HG03175 (cell line): ENCODE data around the gene DGCR2.
"Not testable (repeated sequence)": the region's sequence is repeated elsewhere in the genome, so short reads cannot be mapped to it uniquely, and the experiment has no call there.

Experiments used
- ATAC-seq: cut with Tn5 transposase; IDR thresholded peaks from one replicate; pipeline ENCODE4 v1.9.1; 2021; ENCODE audit warnings: mild to moderate bottlenecking, moderate library complexity; ENCODE audit not compliant: unreplicated experiment

Gene DGCR2

GRCh38 chr22:19122143-19122751 is at the start of gene DGCR2:
TSS of gene DGCR2 (minus strand) at chr22:19122412. CDS start at chr22:19122206, 206 bp downstream.
- peak; percentile 80 for ATAC-seq

GRCh38 chr22:19169947-19170318 is 47.7 kb upstream of the DGCR2 start:
- ATAC-seq = no peak

GRCh38 chr22:19169002-19169946 is 47.1 kb upstream of the DGCR2 start:
- no peak for ATAC-seq

GRCh38 chr22:19168088-19168890 is 46.1 kb upstream of the DGCR2 start:
- no peak for ATAC-seq

GRCh38 chr22:19167106-19167869 is 45.1 kb upstream of the DGCR2 start:
- no peak for ATAC-seq

- no peak for ATAC-seq
Measured at GRCh38 chr22:19166421-19166820, 44.2 kb upstream of the DGCR2 start.

GRCh38 chr22:19164425-19164824 is 42.2 kb upstream of the DGCR2 start:
- ATAC-seq = no peak

- not testable (repeated sequence) for ATAC-seq
Measured at GRCh38 chr22:19158649-19159048, 36.4 kb upstream of the DGCR2 start.

- not testable (repeated sequence) for ATAC-seq
Measured at GRCh38 chr22:19156109-19156508, 33.9 kb upstream of the DGCR2 start.

- no peak for ATAC-seq
Measured at GRCh38 chr22:19152942-19153883, 31.0 kb upstream of the DGCR2 start.

GRCh38 chr22:19151329-19152191 is 29.3 kb upstream of the DGCR2 start:
- ATAC-seq = no peak

- ATAC-seq = no peak
Measured at GRCh38 chr22:19150482-19151328, 28.5 kb upstream of the DGCR2 start.

- no peak for ATAC-seq
Measured at GRCh38 chr22:19149991-19150390, 27.8 kb upstream of the DGCR2 start, which contains the start of gene GSC2. TSS of gene GSC2 (minus strand) at chr22:19150292. CDS start at chr22:19150283, 9 bp downstream.

- no peak for ATAC-seq
Measured at GRCh38 chr22:19149047-19149883, 27.1 kb upstream of the DGCR2 start.

GRCh38 chr22:19148417-19149046 is 26.3 kb upstream of the DGCR2 start:
- no peak for ATAC-seq

GRCh38 chr22:19147195-19147780 is 25.1 kb upstream of the DGCR2 start:
- ATAC-seq = no peak
